Measurements from ENCODE around the gene TP53BP2. TPM values are rescaled to one million over a fixed set of nuclear protein-coding genes. Genes with fewer than 3 reads are reported as not detected.

Gene TP53BP2
- polyA plus RNA-seq, 1 donor: 32.7 TPM

GRCh38 chr1:223765036-223765718 lies 80.6 kb downstream of the TP53BP2 start:
- DNase-seq (ENCODE audit: low read depth): no peak

- no peak for DNase-seq (ENCODE audit: low read depth)
These were observed 81.9 kb downstream of the TP53BP2 start for GRCh38 chr1:223763881-223764280.

- no peak for DNase-seq (ENCODE audit: low read depth)
These were observed 82.5 kb downstream of the TP53BP2 start for GRCh38 chr1:223763251-223763650.

- no peak for DNase-seq (ENCODE audit: low read depth)
These were observed 84.3 kb downstream of the TP53BP2 start for GRCh38 chr1:223761411-223761810.

- DNase-seq (ENCODE audit: low read depth): no peak
These were observed 84.9 kb downstream of the TP53BP2 start for GRCh38 chr1:223760833-223761232.

- DNase-seq (ENCODE audit: low read depth): no peak
These were observed 86.5 kb downstream of the TP53BP2 start for GRCh38 chr1:223759273-223759672.

- no peak for DNase-seq (ENCODE audit: low read depth)
These were observed 87.0 kb downstream of the TP53BP2 start for GRCh38 chr1:223758734-223759133.

- DNase-seq (ENCODE audit: low read depth): no peak
These were observed 88.7 kb downstream of the TP53BP2 start for GRCh38 chr1:223756806-223757700.

- no peak for DNase-seq (ENCODE audit: low read depth)
These were observed 89.6 kb downstream of the TP53BP2 start for GRCh38 chr1:223755992-223756775.

- no peak for DNase-seq (ENCODE audit: low read depth)
These were observed 90.3 kb downstream of the TP53BP2 start for GRCh38 chr1:223755432-223755792.

- DNase-seq (ENCODE audit: low read depth): no peak
These were observed 90.9 kb downstream of the TP53BP2 start for GRCh38 chr1:223754681-223755431.

GRCh38 chr1:223752721-223753515 lies 92.8 kb downstream of the TP53BP2 start:
- no peak for DNase-seq (ENCODE audit: low read depth)

GRCh38 chr1:223751696-223752095 lies 94.1 kb downstream of the TP53BP2 start:
- DNase-seq (ENCODE audit: low read depth): no peak

- no peak for DNase-seq (ENCODE audit: low read depth)
These were observed 94.8 kb downstream of the TP53BP2 start for GRCh38 chr1:223750730-223751570.

- no peak for DNase-seq (ENCODE audit: low read depth)
These were observed 96.7 kb downstream of the TP53BP2 start for GRCh38 chr1:223748773-223749733.

- no peak for DNase-seq (ENCODE audit: low read depth)
These were observed 97.4 kb downstream of the TP53BP2 start for GRCh38 chr1:223748405-223748772.

GRCh38 chr1:223747838-223748335 lies 97.9 kb downstream of the TP53BP2 start:
- DNase-seq (ENCODE audit: low read depth): no peak

- DNase-seq (ENCODE audit: low read depth): no peak
These were observed 100.0 kb downstream of the TP53BP2 start for GRCh38 chr1:223745731-223746130.

Measured in forelimb muscle (tissue), 1 donor.